Fibroblast of lung (primary cell): ENCODE results near the gene PPAN. TPM values are rescaled to one million over a fixed set of nuclear protein-coding genes. Genes with fewer than 3 reads are reported as not detected.

Experiments
- DNase-seq, 2 donors: peaks; one replicate each; pipeline versions ENCODE4 v3.0.0 to v3.0.0-alpha.2; 2010; ENCODE audit warnings: low read depth in 2 of 2
- H2AFZ ChIP-seq: 2 replicates; pipeline ENCODE4 v1.5.1; 2012; ENCODE audit warnings: low read length, control low read depth, inconsistent platforms
- H3K27ac ChIP-seq: 2 replicates; pipeline ENCODE4 v1.5.1; 2011; ENCODE audit warnings: low read length, control low read depth; ENCODE audit not compliant: insufficient read depth
- H3K27me3 ChIP-seq: 2 replicates; pipeline ENCODE4 v1.5.1; 2011; ENCODE audit warnings: mild to moderate bottlenecking, low read length; ENCODE audit not compliant: control insufficient read depth, insufficient read depth
- H3K36me3 ChIP-seq: 2 replicates; pipeline ENCODE4 v1.5.1; 2011; ENCODE audit warnings: low read length; ENCODE audit not compliant: control insufficient read depth, insufficient read depth
- H3K4me1 ChIP-seq: 2 replicates; pipeline ENCODE4 v1.5.1; 2011; ENCODE audit warnings: low read length; ENCODE audit not compliant: control insufficient read depth, insufficient read depth; ENCODE audit errors: extremely low read depth
- H3K4me2 ChIP-seq: 2 replicates; pipeline ENCODE4 v1.5.1; 2011; ENCODE audit warnings: low read length, control low read depth; ENCODE audit not compliant: insufficient read depth; ENCODE audit errors: extremely low read depth
- H3K4me3 ChIP-seq, 4 experiments: fragments of 200-600 bp in 1 of 4; sonication (generic) in 1 of 4; replicated peaks in 1 of 4; 2 replicates each; pipeline ENCODE4 v1.5.1; 2011 to 2016; ENCODE audit warnings: low read length in 4 of 4, low read depth in 3 of 4, mild to moderate bottlenecking in 3 of 4, control low read depth in 2 of 4, inconsistent platforms in 1 of 4, mixed read lengths in 1 of 4; ENCODE audit not compliant: insufficient read depth in 1 of 4; ENCODE audit errors: control extremely low read depth in 1 of 4
- H3K79me2 ChIP-seq: 2 replicates; pipeline ENCODE4 v1.5.1; 2012; ENCODE audit warnings: mild to moderate bottlenecking, low read length, inconsistent platforms; ENCODE audit not compliant: control insufficient read depth, insufficient read depth
- H3K9ac ChIP-seq: 2 replicates; pipeline ENCODE4 v1.5.1; 2011; ENCODE audit warnings: mild to moderate bottlenecking, low read length, control low read depth; ENCODE audit not compliant: insufficient read depth
- H3K9me3 ChIP-seq: 2 replicates; pipeline ENCODE4 v1.5.1; 2012; ENCODE audit warnings: low read depth, low read length; ENCODE audit not compliant: control insufficient read depth, insufficient read depth
- H4K20me1 ChIP-seq: 2 replicates; pipeline ENCODE4 v1.5.1; 2011; ENCODE audit warnings: low read length; ENCODE audit not compliant: control insufficient read depth, insufficient read depth; ENCODE audit errors: extremely low read depth
- EZH2 ChIP-seq: IDR thresholded peaks from 2 replicates; pipeline ENCODE4 v1.5.1; 2012; ENCODE audit warnings: low read length, control low read depth, mild to moderate bottlenecking; ENCODE audit errors: missing control alignments
- polyA plus RNA-seq, 2 donors: library from polyadenylated mRNA; depleted of rRNA in 1 of 2; stranded (reverse) in 1 of 2; unstranded in 1 of 2; fragments of >200 nt; gene quantifications; 2 replicates each; pipeline ENCODE4 v1.2.1, GENCODE V29; 2011 to 2012; ENCODE audit warnings: missing spikeins in 1 of 2
- total RNA-seq: library from RNA; depleted of rRNA; stranded (reverse); fragments of >200 nt; gene quantifications from 2 replicates; pipeline ENCODE4 v1.2.1, GENCODE V29; 2014
- TF ChIP-seq, protein P1 (sequence below), 2 donors: IDR thresholded peaks in 1 of 2; conservative IDR thresholded peaks in 1 of 2; 1 replicate in 1 of 2; 2 replicates in 1 of 2; pipeline ENCODE4 v1.5.1; 2011 to 2012; ENCODE audit warnings: low read length in 2 of 2, control low read depth in 1 of 2, inconsistent platforms in 1 of 2, low read depth in 1 of 2, mild to moderate bottlenecking in 1 of 2

Gene PPAN
- total and polyA plus RNA-seq, 2 donors (not counting 1 experiment from before 2014, with no cell fraction given) = 15.3 to 22.6 TPM

DNA sequence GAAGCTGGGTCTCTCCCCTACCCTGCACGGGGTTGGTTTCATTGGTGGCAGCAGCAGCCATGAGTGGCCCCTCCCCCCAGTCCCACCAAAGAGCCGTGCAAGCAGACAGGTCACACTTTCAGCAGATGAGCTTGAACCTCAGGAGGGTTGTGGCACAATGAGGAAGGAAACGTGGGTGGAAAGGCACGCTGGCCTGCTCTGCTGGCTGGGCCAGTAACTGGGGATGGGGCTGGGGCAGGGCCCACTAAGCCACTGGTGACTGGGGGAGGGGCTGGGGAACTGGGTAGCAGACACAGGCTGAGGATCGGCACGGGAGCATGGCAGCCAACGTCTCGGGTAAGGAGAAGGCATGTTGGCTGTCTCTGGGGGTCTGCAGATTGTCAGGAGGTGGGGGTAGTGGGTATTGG, 5.2 kb downstream of the PPAN start, which contains the start of gene P2RY11:
P2RY11 (plus strand) TSS at position 289 of the 407 bp plus-strand sequence; CDS start at position 318, 29 bp downstream.
- H3K9me3 ChIP-seq = no peaks in the 10 kb centered on the region
- H2AFZ ChIP-seq = no peak within 1 kb of the TSS
- H3K36me3 ChIP-seq = peaks cover 49% of the 10 kb centered on the region
- peaks cover 20% of the 10 kb centered on the region for H3K79me2 ChIP-seq
- H3K27me3 ChIP-seq = no peaks in the 10 kb centered on the region
- H3K4me3 ChIP-seq = no peak within 1 kb of the TSS
- no peak within 1 kb of the TSS for H3K9ac ChIP-seq
- H4K20me1 ChIP-seq = no peaks in the 10 kb centered on the region
- no peak within 1 kb of the TSS for H3K4me2 ChIP-seq
- H3K4me1 ChIP-seq = peaks cover 8% of the 10 kb centered on the region
- no peak for DNase-seq
- H3K27ac ChIP-seq = no peak within 1 kb of the TSS
- TF ChIP-seq, protein P1, sequence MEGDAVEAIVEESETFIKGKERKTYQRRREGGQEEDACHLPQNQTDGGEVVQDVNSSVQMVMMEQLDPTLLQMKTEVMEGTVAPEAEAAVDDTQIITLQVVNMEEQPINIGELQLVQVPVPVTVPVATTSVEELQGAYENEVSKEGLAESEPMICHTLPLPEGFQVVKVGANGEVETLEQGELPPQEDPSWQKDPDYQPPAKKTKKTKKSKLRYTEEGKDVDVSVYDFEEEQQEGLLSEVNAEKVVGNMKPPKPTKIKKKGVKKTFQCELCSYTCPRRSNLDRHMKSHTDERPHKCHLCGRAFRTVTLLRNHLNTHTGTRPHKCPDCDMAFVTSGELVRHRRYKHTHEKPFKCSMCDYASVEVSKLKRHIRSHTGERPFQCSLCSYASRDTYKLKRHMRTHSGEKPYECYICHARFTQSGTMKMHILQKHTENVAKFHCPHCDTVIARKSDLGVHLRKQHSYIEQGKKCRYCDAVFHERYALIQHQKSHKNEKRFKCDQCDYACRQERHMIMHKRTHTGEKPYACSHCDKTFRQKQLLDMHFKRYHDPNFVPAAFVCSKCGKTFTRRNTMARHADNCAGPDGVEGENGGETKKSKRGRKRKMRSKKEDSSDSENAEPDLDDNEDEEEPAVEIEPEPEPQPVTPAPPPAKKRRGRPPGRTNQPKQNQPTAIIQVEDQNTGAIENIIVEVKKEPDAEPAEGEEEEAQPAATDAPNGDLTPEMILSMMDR (conservative IDR thresholded peaks at IDR 0.05 in 1 of 2, IDR thresholded peaks at IDR 0.05 in 1 of 2; ENCODE audit: low read depth in 1 of 2, low read length in 2 of 2) = no peak
- no peak for TF ChIP-seq EZH2

DNA sequence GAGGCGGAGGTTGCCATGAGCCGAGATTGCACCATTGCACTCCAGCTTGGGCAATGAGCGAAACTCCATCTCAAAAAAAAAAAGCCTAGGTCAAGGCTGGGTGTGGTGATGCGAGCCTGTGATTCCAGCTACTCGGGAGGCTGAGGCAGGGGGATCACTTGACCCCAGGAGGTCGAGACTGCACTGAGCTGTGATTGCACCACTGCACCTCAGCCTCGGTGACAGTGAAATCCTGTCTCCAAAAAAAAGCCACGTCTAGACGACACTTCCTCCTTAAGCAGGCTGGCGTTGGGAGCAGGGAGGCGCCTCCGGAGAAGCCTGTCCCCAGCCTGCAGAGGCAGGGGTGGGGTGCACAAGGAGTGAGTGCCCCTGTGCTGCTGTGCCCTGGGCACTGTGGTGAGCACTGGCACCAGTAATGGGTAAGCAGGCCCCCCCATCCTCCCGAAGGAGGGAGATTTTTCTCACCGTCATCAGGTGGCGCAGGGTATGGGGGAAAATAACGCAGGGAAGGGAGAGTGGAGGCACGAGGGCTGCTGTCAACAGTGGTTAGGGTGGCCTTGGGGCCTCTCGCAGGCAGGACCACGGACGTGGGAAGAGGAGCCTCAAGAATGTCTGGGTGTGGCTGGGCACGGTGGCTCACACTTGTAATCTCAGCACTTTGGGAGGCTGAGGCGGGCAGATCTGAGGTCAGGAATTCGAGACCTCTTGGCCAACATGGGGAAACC, 6.0 kb downstream of the PPAN start:
- no peak overlapping the region for H3K9ac ChIP-seq

DNA sequence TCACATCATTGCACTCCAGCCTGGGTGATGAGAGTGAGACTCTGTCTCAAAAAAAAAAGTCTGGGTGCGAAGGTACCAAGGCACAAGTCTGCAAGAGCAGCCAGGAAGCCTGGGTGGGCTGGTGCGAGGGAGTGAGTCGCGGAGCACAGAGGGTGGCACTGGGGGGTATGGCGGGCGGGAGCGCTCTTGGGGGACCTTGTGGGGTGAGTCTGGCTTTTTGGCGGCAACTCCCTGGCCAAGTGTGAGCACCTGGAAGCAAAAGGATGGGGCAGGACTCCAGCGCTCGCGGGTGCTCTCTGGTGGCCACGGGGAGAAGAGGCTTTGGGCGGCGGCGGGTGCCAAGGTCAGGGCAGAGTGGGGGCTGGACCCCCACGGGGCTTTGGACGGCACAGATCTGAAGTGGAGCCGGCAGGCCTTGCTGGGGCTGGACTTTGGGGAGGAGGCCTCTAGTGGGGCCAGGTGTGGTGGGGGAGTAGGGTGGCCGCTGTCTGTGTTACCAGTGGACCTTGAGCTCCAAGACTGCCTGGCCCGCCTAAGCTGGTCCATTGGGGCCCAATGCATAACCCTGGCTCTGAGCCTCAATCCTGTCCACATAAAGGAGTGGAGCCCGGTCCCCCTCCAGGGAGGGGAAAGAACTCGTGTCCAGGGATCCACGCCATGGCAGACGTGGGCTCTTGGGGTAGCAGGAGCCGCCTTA, 6.9 kb downstream of the PPAN start:
- peak in 1 of 2 donors; percentile 23 for DNase-seq
- no peaks in the 10 kb centered on the region for H3K27me3 ChIP-seq
- no peak overlapping the region for H3K9ac ChIP-seq
- no peak overlapping the region for H3K27ac ChIP-seq
- no peaks in the 10 kb centered on the region for H4K20me1 ChIP-seq
- H3K36me3 ChIP-seq = peaks cover 45% of the 10 kb centered on the region
- TF ChIP-seq, protein P1 (conservative IDR thresholded peaks at IDR 0.05 in 1 of 2, IDR thresholded peaks at IDR 0.05 in 1 of 2; ENCODE audit: low read depth in 1 of 2, low read length in 2 of 2) = peak; percentile 61 to 64
- TF ChIP-seq EZH2 = no peak
- H3K9me3 ChIP-seq = no peaks in the 10 kb centered on the region
- no peak overlapping the region for H2AFZ ChIP-seq
- no peak overlapping the region for H3K4me2 ChIP-seq
- peaks cover 3% of the 10 kb centered on the region for H3K79me2 ChIP-seq
- H3K4me3 ChIP-seq = no peak overlapping the region
- H3K4me1 ChIP-seq = peaks cover 2% of the 10 kb centered on the region

More for the DNA sequence above, 6.0 kb downstream of the PPAN start:
- no peak overlapping the region for H3K4me3 ChIP-seq
- TF ChIP-seq, protein P1 (conservative IDR thresholded peaks at IDR 0.05 in 1 of 2, IDR thresholded peaks at IDR 0.05 in 1 of 2; ENCODE audit: low read depth in 1 of 2, low read length in 2 of 2) = no peak
- no peak for TF ChIP-seq EZH2
- H3K79me2 ChIP-seq = peaks cover 12% of the 10 kb centered on the region
- no peak overlapping the region for H2AFZ ChIP-seq
- no peak for DNase-seq
- H4K20me1 ChIP-seq = no peaks in the 10 kb centered on the region
- H3K36me3 ChIP-seq = peaks cover 52% of the 10 kb centered on the region
- no peak overlapping the region for H3K27ac ChIP-seq
- no peaks in the 10 kb centered on the region for H3K9me3 ChIP-seq
- H3K4me2 ChIP-seq = no peak overlapping the region
- no peaks in the 10 kb centered on the region for H3K27me3 ChIP-seq
- peaks cover 6% of the 10 kb centered on the region for H3K4me1 ChIP-seq
